Erythroblast (primary cell): ENCODE data around the gene NCK2.
"Not testable (repeated sequence)": the region's sequence is repeated elsewhere in the genome, so short reads cannot be mapped to it uniquely, and the experiment has no call there.

Source experiments
- DNase-seq, 2 experiments: peaks; one replicate each; lab custom pipeline; 2025; lab: John Stamatoyannopoulos, UW
- GATA1 ChIP-seq: IDR thresholded peaks from 2 replicates; pipeline ENCODE4 v1.6.1; 2011; ENCODE audit warnings: low read depth, mild to moderate bottlenecking, control low read depth, low read length, moderate library complexity
- POLR2A ChIP-seq: IDR thresholded peaks from 2 replicates; pipeline ENCODE4 v1.6.1; 2011; ENCODE audit warnings: mild to moderate bottlenecking, low read length

NCK2 gene

DNA sequence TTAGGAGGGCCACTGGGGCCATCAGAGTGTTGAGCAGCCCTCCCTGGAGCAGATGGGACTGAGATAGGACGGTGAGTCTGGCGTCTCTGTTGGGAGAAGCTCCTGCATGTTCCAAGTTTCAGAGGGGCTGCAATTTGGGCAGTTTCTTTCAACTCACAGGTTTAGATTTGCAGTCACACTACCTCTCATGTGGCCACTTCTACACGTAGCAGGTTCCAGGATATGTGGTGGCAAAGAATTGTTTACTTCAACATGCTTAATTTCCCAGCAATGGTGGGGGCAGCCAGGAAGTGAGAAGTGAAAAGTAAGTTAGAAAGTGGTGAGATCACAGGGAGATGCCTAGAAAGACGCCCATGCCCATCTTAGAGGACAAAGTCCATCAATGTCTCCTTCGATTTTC lies 9.3 kb downstream of the NCK2 start:
- DNase-seq: no peak
- no peak for TF ChIP-seq POLR2A
- TF ChIP-seq GATA1: no peak

DNA sequence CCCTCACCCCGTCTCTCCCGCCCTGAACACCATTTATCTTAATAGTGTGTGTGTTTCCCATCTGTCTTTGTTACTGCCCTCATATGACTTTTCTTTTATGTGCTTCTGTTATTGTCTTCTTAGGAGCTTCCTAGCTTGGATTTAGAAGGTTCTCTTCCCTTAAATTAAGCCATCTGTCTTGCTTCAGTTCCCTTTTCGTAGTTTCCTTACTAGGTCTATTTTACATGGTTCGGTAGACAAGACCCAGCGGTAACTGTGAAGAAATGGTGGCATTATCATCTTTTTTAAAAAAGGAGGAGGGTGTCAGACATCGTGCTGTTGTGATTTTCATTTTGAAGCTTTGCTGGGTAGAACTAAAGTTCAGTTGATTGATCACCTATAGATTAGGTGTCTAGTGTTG lies 10.3 kb downstream of the NCK2 start:
- TF ChIP-seq POLR2A: no peak
- DNase-seq: no peak

DNA sequence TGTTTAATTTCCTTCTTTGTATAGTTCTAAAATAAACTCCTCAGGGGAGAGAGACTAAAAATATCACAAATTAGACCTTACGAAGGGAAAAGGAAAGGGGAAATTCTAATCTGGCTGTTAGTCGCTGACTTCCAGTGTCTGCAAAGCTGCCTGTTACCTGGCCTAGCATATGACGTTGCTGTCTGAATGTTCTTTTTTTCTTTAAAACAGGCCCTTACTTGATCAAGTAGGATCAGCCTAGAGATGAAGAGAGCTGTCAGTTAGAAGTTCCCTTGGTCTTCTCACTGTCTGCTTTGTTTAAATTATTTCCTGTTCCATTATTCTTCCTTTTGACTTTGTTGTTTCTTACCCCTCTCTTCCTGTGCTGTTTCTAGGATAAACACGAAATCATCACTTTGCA lies 11.2 kb downstream of the NCK2 start:
- DNase-seq: no peak
- no peak for TF ChIP-seq GATA1
- no peak for TF ChIP-seq POLR2A

DNA sequence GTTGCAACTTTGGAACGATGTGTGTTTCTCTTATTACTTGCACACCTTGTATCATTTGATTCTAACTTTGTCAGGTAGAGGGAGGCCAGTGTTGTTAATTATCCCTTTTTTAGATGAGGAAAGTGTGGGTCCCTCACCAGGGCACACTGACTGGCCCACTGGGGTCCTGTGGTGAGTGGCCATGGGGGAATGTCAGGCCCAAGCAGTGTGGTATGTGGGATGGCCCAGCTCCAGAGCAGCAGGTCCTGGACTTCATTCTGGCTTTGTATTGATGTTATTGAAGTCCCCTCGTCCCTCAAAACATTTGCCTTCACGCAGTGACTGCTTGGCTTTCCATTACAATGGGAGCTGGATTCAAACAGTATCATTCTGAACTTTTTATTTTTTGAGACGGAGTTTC lies 11.7 kb downstream of the NCK2 start:
- no peak for DNase-seq
- no peak for TF ChIP-seq POLR2A
- TF ChIP-seq GATA1: no peak

DNA sequence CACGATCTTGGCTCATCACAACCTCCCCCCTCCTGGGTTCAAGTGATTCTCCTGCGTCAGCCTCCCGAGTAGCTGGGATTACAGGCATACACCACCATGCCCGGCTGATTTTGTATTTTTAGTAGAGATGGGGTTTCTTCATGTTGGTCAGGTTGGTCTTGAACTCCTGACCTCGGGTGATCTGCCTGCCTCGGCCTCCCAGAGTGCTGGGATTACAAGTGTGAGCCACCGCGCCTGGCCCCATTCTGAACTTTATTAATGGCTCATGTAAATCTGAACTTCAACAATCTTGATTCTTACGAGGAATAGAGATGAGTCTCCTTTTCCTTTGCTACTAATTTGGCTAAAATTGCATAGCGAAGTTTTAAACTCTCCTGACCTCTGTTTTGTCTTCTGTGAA lies 12.2 kb downstream of the NCK2 start:
- DNase-seq: not testable (repeated sequence)

DNA sequence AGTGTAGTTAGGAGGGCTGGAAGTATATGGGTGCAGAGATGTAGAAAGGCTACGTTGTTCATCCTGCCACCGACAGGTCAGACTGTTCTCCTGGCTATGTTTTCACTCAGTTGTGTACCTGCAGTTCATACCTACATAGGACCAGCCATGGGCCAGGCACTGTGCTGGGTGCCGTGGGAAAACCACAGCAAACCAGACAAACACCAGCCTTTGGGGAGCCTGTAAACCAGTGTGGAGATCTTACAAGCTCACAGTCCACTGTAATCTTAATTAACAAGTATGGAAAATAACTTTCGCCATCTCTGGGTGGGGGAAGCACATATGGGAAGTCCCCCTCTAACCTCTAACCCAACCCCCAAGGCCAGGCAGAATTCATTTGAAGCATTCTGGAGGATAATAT lies 12.7 kb downstream of the NCK2 start:
- TF ChIP-seq POLR2A (no peak), GATA1 (no peak)
- no peak for DNase-seq

DNA sequence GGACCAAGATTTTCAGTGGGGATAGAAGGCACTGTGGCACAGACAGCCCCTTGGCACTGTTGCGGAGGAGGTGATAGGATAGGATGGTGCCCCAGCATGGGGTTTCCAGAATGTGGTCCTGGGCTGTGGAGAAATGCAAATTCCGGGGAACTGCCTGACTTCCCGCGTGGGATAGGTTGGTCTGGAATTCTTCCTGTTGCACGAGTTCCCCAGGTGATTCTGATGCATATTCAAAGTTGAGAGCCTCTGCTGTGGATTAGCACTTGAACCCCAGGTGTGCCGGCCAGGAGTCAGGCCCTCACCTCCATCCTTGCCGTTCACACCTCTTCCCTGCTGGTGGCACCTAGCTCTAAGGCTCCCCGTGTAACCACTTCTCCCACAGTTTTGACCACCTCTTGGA lies 15.5 kb downstream of the NCK2 start:
- no peak for DNase-seq
- TF ChIP-seq POLR2A (no peak), GATA1 (no peak)

DNA sequence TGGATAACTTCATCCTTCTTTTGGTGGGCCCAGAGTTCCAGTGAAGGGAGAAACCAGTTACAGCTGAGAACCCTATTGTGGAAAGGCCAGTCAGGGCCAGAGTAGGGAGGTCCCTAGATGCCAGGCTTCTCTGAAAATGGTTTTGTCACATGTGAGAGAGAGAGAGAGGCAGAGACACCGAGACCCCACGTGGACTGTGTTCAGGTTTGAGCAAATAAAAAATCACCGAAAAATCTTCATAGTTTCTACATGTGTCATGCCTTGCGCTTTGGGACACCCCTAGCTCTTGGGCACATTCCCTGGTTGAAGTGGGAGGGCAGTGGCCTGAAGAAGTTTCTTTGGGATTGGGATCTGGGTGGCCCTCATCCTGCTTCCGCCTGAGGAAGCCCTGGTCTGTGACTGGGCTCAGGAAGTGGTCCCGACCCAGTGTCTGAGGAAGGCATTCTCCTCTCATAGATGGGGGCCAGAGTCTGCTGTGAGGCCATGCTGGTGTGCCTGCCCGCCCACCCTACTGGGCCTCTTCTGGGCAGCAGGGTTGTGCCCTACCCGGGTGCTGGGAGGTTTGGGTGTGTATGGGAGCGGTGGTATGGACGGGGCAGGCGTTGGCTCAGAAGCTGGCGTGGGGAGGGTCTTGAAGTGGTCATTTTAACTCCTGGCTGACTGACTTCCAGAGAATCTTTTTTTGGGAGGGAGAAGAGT lies 16.1 kb downstream of the NCK2 start:
- no peak for TF ChIP-seq GATA1
- no peak for DNase-seq

DNA sequence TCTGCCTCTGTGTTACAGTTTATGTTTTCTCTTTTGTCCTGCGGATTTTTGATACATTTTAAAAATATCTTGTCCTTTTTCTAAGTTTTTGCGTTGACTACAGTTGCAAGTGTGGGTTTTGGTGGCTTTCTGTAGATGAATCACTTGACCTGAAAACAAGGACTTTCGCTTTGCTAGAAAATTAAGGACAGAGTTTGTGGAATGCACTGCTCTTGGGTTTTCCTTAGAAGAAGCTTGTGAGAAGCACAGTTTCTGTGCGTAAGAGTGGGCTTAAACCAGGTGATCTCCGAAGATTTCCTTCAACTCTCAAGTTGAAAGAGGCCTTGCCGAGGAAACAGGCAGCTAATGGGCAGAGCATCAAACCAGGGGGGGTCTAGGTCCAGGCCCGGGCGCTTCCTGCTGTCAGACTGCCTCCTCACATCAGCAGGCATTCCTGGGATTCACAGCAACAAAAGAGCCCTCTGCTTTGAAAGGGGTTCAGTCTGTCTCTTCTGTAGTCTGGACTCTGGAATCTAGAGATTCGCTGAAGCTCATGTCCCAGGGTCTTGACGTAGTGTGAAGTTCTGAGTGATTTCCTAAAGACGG lies 17.3 kb downstream of the NCK2 start:
- no peak for DNase-seq

DNA sequence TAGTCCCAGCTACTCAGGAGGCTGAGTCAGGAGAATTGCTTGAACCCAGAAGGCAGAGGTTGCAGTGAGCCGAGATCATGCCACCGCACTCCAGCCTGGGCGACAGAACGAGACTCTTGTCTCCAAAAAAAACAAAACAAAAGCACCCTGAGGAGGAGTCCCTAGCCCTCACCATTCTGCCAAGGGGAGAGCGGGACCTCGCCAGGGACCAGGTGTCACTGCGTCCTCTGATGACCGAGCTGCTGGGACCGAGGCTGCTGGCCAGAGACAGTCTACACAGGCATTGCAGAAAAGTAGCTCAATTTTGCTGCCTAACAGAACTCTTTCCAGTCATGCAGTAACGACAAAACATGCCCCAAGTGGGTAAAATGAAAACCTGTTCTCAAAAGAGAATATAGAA lies 18.4 kb downstream of the NCK2 start:
- no peak for DNase-seq

More for the DNA sequence above, 17.3 kb downstream of the NCK2 start:
- TF ChIP-seq GATA1: no peak
- TF ChIP-seq POLR2A: no peak

DNA sequence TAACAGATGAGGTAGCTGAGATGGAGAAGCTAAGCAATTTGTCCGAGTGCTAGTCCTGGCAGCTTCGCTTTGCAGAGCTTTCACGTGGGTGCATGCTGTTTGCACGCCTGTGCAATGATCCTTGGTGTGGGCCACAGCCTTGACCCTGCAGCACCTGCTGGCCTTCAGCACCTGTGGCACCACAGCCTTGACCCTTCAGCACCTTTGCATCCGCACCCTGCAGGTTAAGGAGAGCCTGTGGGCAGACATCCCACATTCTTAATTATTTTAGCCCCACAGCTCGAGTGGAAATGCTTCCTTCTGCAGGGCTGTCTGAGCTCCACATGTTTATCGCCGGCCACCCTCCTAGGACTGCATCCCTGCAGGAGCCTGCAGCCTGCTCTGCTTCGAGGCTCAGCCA lies 19.3 kb downstream of the NCK2 start:
- no peak for DNase-seq
- TF ChIP-seq POLR2A: no peak
- no peak for TF ChIP-seq GATA1

More for the DNA sequence above, 18.4 kb downstream of the NCK2 start:
- TF ChIP-seq POLR2A (no peak), GATA1 (no peak)

DNA sequence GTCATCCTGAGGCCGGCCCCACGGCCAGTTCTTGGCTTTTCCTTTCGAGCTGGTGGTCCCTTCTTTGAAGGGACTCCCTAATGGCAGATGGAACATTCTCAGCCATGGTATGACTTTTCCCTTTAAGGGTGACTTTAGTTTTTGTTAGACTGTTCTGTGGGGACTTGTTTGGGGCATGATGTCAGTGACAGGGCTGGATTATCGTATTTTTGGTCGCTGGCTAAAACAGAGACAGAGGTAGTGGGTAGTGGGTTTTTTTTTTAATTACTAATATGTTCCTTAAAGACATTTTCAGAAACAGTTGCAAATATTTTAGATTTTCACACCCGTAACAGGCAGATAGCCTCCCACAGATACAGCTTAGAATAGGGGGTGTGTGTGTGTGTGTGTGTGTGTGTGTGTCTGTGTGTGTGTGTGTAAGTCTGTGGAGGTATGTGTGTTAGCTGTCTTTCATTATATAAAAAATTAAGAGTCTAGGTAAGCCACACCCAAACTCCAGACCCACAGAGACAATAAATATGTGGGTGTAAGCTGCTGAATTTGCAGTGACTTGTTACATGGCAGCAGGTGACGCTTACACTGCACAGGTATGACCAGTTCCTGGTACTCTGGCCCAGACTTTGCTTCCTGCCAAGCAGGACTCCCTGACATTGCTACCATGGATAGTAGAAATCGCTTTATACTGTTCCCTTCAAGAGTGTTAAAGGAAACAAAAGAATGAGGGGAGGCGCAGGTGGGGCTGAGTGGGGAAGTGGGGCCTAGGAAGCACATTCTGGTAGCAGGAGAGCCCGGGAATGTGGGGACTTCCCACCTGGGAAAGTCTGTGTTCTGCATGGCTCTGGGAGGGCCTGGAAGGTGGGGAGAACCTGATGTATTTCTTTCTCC lies 20.9 kb downstream of the NCK2 start:
- DNase-seq: no peak
- no peak for TF ChIP-seq POLR2A
- TF ChIP-seq GATA1: no peak

DNA sequence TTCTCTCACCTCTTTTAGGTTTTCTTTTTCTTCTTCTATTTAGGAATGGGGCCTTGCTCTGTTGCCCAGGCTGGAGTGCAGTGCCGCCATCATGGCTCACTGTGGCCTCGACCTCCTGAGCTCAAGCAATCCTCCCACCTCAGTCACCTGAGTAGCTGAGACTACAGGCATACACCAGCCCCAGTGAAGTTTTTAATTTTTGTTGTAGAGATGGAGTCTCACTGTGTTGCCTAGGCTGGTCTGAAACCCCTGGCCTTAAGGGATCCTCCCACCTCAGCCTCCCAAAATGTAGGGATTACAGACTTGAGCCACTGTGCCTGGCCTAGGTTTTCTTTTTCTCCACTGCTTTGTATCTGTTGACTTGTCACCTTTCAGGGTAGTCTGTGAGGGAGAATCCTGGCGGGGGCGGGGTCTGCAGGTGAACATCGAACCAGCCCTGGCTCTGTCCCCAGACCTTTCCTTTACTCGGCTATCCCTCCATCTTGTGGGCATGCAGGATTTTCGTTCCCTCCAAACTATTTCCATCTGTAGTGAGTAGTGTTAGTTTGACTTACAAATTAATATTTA lies 21.7 kb downstream of the NCK2 start:
- TF ChIP-seq GATA1 (no peak), POLR2A (no peak)
- DNase-seq: no peak

DNA sequence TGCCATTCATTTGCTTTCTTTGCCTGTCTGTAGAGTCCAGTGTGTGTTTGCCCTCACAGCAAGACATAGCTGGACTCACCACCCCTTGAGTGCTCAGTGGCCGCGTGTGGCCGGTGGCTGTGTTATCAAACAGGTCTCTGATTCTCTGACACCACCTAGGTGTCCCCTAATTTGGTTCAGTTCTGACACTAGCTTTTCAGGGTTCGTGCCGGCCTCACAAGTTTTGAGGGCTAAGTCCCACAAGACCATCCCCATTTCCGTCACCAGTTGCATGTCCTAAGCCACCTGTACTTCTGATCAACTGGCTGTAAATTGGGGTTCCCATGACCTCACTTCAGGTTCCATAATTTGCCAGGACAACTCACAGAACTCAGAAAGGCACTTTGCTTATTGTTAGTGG lies 23.5 kb downstream of the NCK2 start:
- TF ChIP-seq GATA1: no peak
- no peak for TF ChIP-seq POLR2A

More for the DNA sequence above, 23.5 kb downstream of the NCK2 start:
- no peak for DNase-seq
